Omental fat pad (tissue), 4 donors: Measurements from ENCODE around the gene OMD. TPM values are rescaled to one million over a fixed set of nuclear protein-coding genes. Genes with fewer than 3 reads are reported as not detected.
A peak's percentile ranks its signal among the peaks of the same experiment; 100 is the strongest.

Experiments
- ATAC-seq: fragments of 150-250 bp; one replicate; pipeline ENCODE4 v1.9.1; 2016; ENCODE audit warnings: mild to moderate bottlenecking, moderate library complexity; ENCODE audit not compliant: low FRiP score
- DNase-seq: peaks from one replicate; pipeline ENCODE4 v3.0.0-alpha.2; 2019; ENCODE audit warnings: low spot score
- CTCF ChIP-seq, 3 donors: fragments of 450-650 bp; IDR thresholded peaks; one replicate each; pipeline ENCODE4 v1.5.1; 2016 to 2017; ENCODE audit warnings: antibody characterized with exemption in 3 of 3, mild to moderate bottlenecking in 3 of 3, moderate library complexity in 2 of 3
- total RNA-seq, 4 donors: library from RNA; depleted of rRNA; stranded (reverse); fragments of >200 nt; gene quantifications; one replicate each; pipeline ENCODE4 v1.1.0, GENCODE V29; 2016

The OMD gene
- total RNA-seq, 4 donors from 2014 or later, result 10.2 to 122 (median 40.2) TPM

GRCh38 chr9:92432972-92433548 lies 8.8 kb upstream of the OMD start:
- ATAC-seq (peak; percentile 92), DNase-seq (no peak)
- no peak for TF ChIP-seq CTCF (IDR thresholded peaks at IDR 0.05)

- TF ChIP-seq CTCF (IDR thresholded peaks at IDR 0.05), result no peak
These were observed 8.1 kb upstream of the OMD start for GRCh38 chr9:92432350-92432749.

GRCh38 chr9:92429836-92430235 lies 5.6 kb upstream of the OMD start:
- no peak for ATAC-seq
- TF ChIP-seq CTCF (IDR thresholded peaks at IDR 0.05), result no peak
- no peak for DNase-seq

More at GRCh38 chr9:92432350-92432749, 8.1 kb upstream of the OMD start:
- DNase-seq, result no peak
- no peak for ATAC-seq

GRCh38 chr9:92426501-92427145 lies 2.4 kb upstream of the OMD start:
- no peak for TF ChIP-seq CTCF (IDR thresholded peaks at IDR 0.05)
- DNase-seq (no peak), ATAC-seq (no peak)

- no peak for TF ChIP-seq CTCF (IDR thresholded peaks at IDR 0.05)
- ATAC-seq, result no peak
These were observed 1.2 kb upstream of the OMD start for GRCh38 chr9:92425474-92425873.

GRCh38 chr9:92423612-92424011 lies 659 bp downstream of the OMD start:
- TF ChIP-seq CTCF (IDR thresholded peaks at IDR 0.05), result no peak
- no peak for DNase-seq
- ATAC-seq, result no peak

More at GRCh38 chr9:92425474-92425873, 1.2 kb upstream of the OMD start:
- no peak for DNase-seq
